Ectodermal cell (in vitro differentiated cells): Measurements from ENCODE around the gene ZDHHC22.

Experiments used
- H3K27ac ChIP-seq: 2 replicates; pipeline ENCODE4 v1.7.0; 2013; ENCODE audit warnings: mild to moderate bottlenecking, low read depth, low read length; ENCODE audit not compliant: insufficient read depth, poor library complexity, severe bottlenecking
- H3K27me3 ChIP-seq: 2 replicates; pipeline ENCODE4 v1.7.0; 2013; ENCODE audit warnings: mild to moderate bottlenecking, low read length; ENCODE audit not compliant: insufficient read depth, control insufficient read depth, poor library complexity, severe bottlenecking
- H3K36me3 ChIP-seq: one replicate; pipeline ENCODE4 v1.7.0; 2013; ENCODE audit warnings: low read length; ENCODE audit not compliant: control insufficient read depth, insufficient read depth
- H3K4me1 ChIP-seq: one replicate; pipeline ENCODE4 v1.7.0; 2013; ENCODE audit warnings: low read length; ENCODE audit not compliant: control insufficient read depth, insufficient read depth
- H3K4me3 ChIP-seq: 2 replicates; pipeline ENCODE4 v1.7.0; 2013; ENCODE audit warnings: low read depth, low read length, control low read depth; ENCODE audit not compliant: insufficient read depth
- H3K9me3 ChIP-seq: 2 replicates; pipeline ENCODE4 v1.7.0; 2013; ENCODE audit warnings: mild to moderate bottlenecking, low read length, moderate library complexity; ENCODE audit not compliant: control insufficient read depth
- WGBS, 2 experiments: methylation state at CpG; one replicate each; pipeline ENCODE4 v1.1.7; 2013; ENCODE audit warnings: missing lambda C conversion rate in 2 of 2; 5-methylcytosine and 5-hydroxymethylcytosine counted together

ZDHHC22 gene

GRCh38 chr14:77119851-77120250 lies 21.7 kb downstream of the ZDHHC22 start:
- WGBS, 2 experiments, result 93 to 95% methylated on average over 7 of the region's 7 CpGs
- Histone ChIP-seq H3K36me3 (no peaks in the 10 kb centered on the region), H3K4me3 (no peak overlapping the region), H3K9me3 (no peaks in the 10 kb centered on the region), H3K27ac (no peak overlapping the region), H3K27me3 (peaks cover 13% of the 10 kb centered on the region), H3K4me1 (peaks cover 13% of the 10 kb centered on the region)

GRCh38 chr14:77116172-77116817 lies 25.3 kb downstream of the ZDHHC22 start:
- WGBS, 2 experiments, result 92 to 93% methylated on average over 2 of the region's 2 CpGs
- H3K36me3 ChIP-seq, result peaks cover 13% of the 10 kb centered on the region
- H3K27ac ChIP-seq, result no peak overlapping the region

DNA sequence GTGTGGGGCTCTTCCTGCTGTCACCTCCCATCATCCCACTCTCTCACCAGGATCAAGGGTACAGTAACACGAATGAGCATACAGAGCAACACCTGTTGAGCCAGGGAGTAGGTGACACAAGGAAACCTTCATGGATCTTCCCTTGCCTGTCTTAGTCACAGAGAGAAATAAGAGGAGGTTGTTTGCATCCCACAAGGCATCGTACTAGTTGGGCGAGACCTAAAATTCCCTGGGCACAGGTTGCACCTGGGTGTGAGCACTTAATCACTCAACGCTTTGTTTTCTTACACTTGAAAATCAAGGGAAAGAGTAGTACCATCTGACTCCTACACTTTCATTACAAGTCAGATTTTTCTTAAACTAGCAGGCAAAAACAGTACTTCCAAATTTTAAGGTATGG lies 27.0 kb downstream of the ZDHHC22 start:
- Histone ChIP-seq H3K27me3 (no peaks in the 10 kb centered on the region), H3K4me1 (peaks cover 22% of the 10 kb centered on the region), H3K4me3 (no peak overlapping the region), H3K27ac (no peak overlapping the region), H3K36me3 (peaks cover 13% of the 10 kb centered on the region), H3K9me3 (no peaks in the 10 kb centered on the region)
- 95 to 97% methylated on average over 4 of the region's 4 CpGs for WGBS, 2 experiments

More at GRCh38 chr14:77116172-77116817, 25.3 kb downstream of the ZDHHC22 start:
- Histone ChIP-seq H3K27me3 (no peaks in the 10 kb centered on the region), H3K4me1 (peaks cover 14% of the 10 kb centered on the region), H3K4me3 (no peak overlapping the region), H3K9me3 (no peaks in the 10 kb centered on the region)

- H3K27ac ChIP-seq, result no peak overlapping the region
- peaks cover 26% of the 10 kb centered on the region for H3K4me1 ChIP-seq
- peaks cover 13% of the 10 kb centered on the region for H3K36me3 ChIP-seq
- H3K9me3 ChIP-seq, result no peaks in the 10 kb centered on the region
- no peak overlapping the region for H3K4me3 ChIP-seq
- WGBS, 2 experiments, result 92 to 94% methylated on average over 11 of the region's 11 CpGs
- H3K27me3 ChIP-seq, result no peaks in the 10 kb centered on the region
Observed at GRCh38 chr14:77113644-77114043, 27.9 kb downstream of the ZDHHC22 start.

DNA sequence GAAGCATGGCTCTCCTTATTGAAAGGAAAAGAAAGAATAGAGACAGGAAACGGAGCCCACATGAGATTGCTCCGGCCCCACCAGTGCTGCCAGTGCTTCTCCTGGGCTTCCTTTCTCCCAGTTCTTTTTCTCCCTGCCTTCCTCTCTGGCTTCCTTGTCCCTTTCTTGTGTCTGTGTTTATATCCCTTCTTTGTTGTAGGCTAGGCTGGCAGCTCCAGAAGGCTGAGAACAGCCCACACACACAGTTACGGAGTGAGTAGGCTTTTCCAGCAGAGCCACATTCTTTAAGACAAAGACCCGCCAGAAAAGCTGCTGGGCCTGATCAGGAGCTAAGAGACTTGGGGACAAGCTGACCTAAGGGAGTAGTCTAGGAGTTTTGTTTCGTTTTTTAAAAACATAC lies 30.6 kb downstream of the ZDHHC22 start:
- no peaks in the 10 kb centered on the region for H3K27me3 ChIP-seq
- peaks cover 26% of the 10 kb centered on the region for H3K4me1 ChIP-seq
- peak overlapping the region; percentile 93 for H3K27ac ChIP-seq
- peaks cover 24% of the 10 kb centered on the region for H3K36me3 ChIP-seq
- no peaks in the 10 kb centered on the region for H3K9me3 ChIP-seq
- H3K4me3 ChIP-seq, result no peak overlapping the region
- 0% methylated on average over 4 of the region's 5 CpGs for WGBS, 2 experiments

DNA sequence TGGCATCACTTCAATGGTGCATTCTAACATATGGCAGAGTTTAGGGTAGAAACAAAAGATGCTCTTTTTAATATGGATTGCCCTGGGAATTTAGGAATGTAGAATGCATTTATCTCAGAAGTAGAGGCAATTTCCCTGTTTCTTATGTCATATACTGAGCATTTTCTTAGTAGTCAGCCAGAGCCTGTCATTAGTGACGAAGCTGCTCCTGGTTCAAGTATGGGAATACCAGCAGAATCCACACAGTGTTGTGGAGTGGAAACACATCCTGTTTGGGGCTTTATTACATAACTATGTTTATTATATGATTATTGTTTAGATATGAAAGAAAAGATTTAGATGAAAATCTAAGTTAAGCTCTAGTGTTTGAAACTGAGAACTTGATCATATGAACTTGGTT lies 31.3 kb downstream of the ZDHHC22 start:
- Histone ChIP-seq H3K4me3 (no peak overlapping the region), H3K27me3 (no peaks in the 10 kb centered on the region), H3K36me3 (peaks cover 24% of the 10 kb centered on the region), H3K4me1 (peaks cover 30% of the 10 kb centered on the region), H3K27ac (no peak overlapping the region), H3K9me3 (no peaks in the 10 kb centered on the region)
- 91 to 94% methylated on average over 1 of the region's 1 CpG for WGBS, 2 experiments

DNA sequence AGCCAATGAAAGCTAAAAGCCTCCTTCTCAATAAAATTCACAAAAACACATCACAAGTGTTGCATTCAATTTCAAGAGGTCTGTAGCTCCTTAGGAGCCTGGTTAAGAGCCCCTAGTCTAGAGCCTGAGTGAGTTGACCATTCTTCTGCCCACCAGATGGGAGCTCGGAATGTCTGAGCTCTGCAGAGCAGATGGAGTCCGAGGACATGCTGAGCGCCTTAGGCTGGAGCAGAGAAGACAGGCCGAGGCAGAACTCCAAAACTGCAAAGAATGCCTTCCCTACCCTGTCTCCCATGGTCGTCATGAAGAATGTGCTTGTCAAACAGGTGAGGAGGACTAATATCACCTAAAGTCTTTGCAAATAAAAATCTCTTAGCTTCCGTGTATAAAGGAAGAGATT lies 31.9 kb downstream of the ZDHHC22 start:
- H3K27ac ChIP-seq, result no peak overlapping the region

DNA sequence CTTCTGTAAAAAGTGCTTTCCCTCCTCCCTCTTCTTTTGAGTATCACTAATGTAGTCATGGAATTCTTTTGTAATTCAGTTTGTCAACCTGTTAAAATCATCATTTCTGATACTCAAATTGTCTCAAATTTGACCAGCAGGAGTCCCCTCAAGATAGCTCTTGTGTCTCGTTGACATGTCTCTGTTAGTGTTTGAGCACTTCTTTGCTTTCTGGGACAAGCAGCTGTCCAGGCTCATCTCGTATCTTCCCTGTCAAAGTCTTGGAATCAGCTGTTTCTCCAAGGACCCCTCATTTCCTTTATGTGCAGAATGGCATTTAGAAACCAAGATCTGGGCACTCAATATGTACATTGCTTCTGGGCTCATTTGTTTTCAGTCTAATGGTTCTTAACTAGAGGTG lies 32.8 kb downstream of the ZDHHC22 start:
- 91 to 92% methylated on average over 2 of the region's 2 CpGs for WGBS, 2 experiments
- no peak overlapping the region for H3K27ac ChIP-seq
- H3K27me3 ChIP-seq, result no peaks in the 10 kb centered on the region
- H3K4me3 ChIP-seq, result no peak overlapping the region
- no peaks in the 10 kb centered on the region for H3K9me3 ChIP-seq
- peaks cover 41% of the 10 kb centered on the region for H3K4me1 ChIP-seq
- H3K36me3 ChIP-seq, result peaks cover 13% of the 10 kb centered on the region

More for the DNA sequence above, 31.9 kb downstream of the ZDHHC22 start:
- 70 to 73% methylated on average over 6 of the region's 6 CpGs for WGBS, 2 experiments
- peaks cover 35% of the 10 kb centered on the region for H3K4me1 ChIP-seq
- no peaks in the 10 kb centered on the region for H3K27me3 ChIP-seq
- H3K9me3 ChIP-seq, result no peaks in the 10 kb centered on the region
- peaks cover 22% of the 10 kb centered on the region for H3K36me3 ChIP-seq
- H3K4me3 ChIP-seq, result no peak overlapping the region

GRCh38 chr14:77107228-77107627 lies 34.4 kb downstream of the ZDHHC22 start:
- H3K9me3 ChIP-seq, result no peaks in the 10 kb centered on the region

DNA sequence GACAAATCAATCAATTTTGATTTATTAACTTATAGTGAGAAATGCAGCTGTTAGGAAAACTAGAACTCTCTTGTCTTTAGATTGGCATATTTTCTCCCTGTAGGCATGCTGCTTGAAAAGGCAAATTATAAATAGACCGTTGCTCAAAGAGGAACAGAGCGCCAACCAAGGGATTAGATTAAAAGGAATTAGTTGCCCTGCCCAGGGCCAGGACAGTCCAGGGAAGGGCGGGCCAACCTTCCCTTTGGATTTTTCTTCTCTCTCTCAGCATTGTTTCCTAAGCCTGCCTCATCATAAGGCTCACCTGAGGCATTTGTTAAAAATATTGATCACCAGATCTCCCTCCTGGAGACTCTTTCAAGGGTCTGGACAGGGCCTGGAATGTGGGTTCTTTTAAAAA lies 34.9 kb downstream of the ZDHHC22 start:
- Histone ChIP-seq H3K27ac (no peak overlapping the region), H3K4me3 (no peak overlapping the region), H3K4me1 (peaks cover 37% of the 10 kb centered on the region)

More at GRCh38 chr14:77107228-77107627, 34.4 kb downstream of the ZDHHC22 start:
- peaks cover 41% of the 10 kb centered on the region for H3K4me1 ChIP-seq
- peaks cover 10% of the 10 kb centered on the region for H3K36me3 ChIP-seq
- H3K27me3 ChIP-seq, result no peaks in the 10 kb centered on the region
- no peak overlapping the region for H3K4me3 ChIP-seq
- no peak overlapping the region for H3K27ac ChIP-seq
- WGBS, 2 experiments, result 61 to 67% methylated on average over 2 of the region's 2 CpGs

More for the DNA sequence above, 34.9 kb downstream of the ZDHHC22 start:
- Histone ChIP-seq H3K9me3 (no peaks in the 10 kb centered on the region), H3K27me3 (no peaks in the 10 kb centered on the region), H3K36me3 (peaks cover 10% of the 10 kb centered on the region)
- WGBS, 2 experiments, result 80 to 89% methylated on average over 3 of the region's 3 CpGs
